H9 (cell line): Measurements from ENCODE around the gene WFIKKN2. TPM values are rescaled to one million over a fixed set of nuclear protein-coding genes. Genes with fewer than 3 reads are reported as not detected.

Experiments used
- DNase-seq: peaks from one replicate; pipeline ENCODE4 v3.0.0-alpha.2; 2017
- H2AFZ ChIP-seq: one replicate; pipeline ENCODE4 v1.6.1; 2013; ENCODE audit warnings: mild to moderate bottlenecking, low read length, control low read depth, moderate library complexity
- H2AK5ac ChIP-seq: 2 replicates; pipeline ENCODE4 v1.6.1; 2013; ENCODE audit warnings: low read length, control low read depth, mixed read lengths; ENCODE audit not compliant: insufficient read length
- H2BK120ac ChIP-seq: one replicate; pipeline ENCODE4 v1.6.1; 2013; ENCODE audit warnings: low read depth, mild to moderate bottlenecking, low read length, control low read depth, inconsistent platforms; ENCODE audit not compliant: poor library complexity, severe bottlenecking
- H2BK12ac ChIP-seq: 2 replicates; pipeline ENCODE4 v1.6.1; 2013; ENCODE audit warnings: low read length, control low read depth, mixed read lengths, low read depth; ENCODE audit not compliant: insufficient read length
- H2BK15ac ChIP-seq: 2 replicates; pipeline ENCODE4 v1.6.1; 2013; ENCODE audit warnings: low read depth, low read length, control low read depth
- H2BK20ac ChIP-seq: one replicate; pipeline ENCODE4 v1.6.1; 2013; ENCODE audit warnings: low read depth, mild to moderate bottlenecking, low read length, control low read depth, inconsistent platforms; ENCODE audit not compliant: poor library complexity, severe bottlenecking
- H2BK5ac ChIP-seq: 2 replicates; pipeline ENCODE4 v1.6.1; 2013; ENCODE audit warnings: low read length, control low read depth, mixed read lengths; ENCODE audit not compliant: insufficient read length
- H3K14ac ChIP-seq: 2 replicates; pipeline ENCODE4 v1.6.1; 2013; ENCODE audit warnings: low read length, control low read depth; ENCODE audit not compliant: insufficient read depth
- H3K18ac ChIP-seq: 2 replicates; pipeline ENCODE4 v1.6.1; 2013; ENCODE audit warnings: low read depth, mild to moderate bottlenecking, mixed read lengths, low read length, control low read depth; ENCODE audit not compliant: insufficient read length
- H3K23ac ChIP-seq: 2 replicates; pipeline ENCODE4 v1.6.1; 2013; ENCODE audit warnings: low read length, control low read depth, mixed read lengths, low read depth; ENCODE audit not compliant: insufficient read length
- H3K23me2 ChIP-seq: 2 replicates; pipeline ENCODE4 v1.6.1; 2013; ENCODE audit warnings: low read depth, mild to moderate bottlenecking, mixed read lengths, low read length, control low read depth; ENCODE audit not compliant: insufficient read length, poor library complexity, severe bottlenecking
- H3K27ac ChIP-seq: 2 replicates; pipeline ENCODE4 v1.5.1; 2013; ENCODE audit warnings: low read length, control low read depth, mixed read lengths, low read depth; ENCODE audit not compliant: insufficient read length
- H3K27me3 ChIP-seq: 2 replicates; pipeline ENCODE4 v1.6.1; 2013; ENCODE audit warnings: low read length, control low read depth, inconsistent platforms; ENCODE audit not compliant: insufficient read depth
- H3K4ac ChIP-seq: 2 replicates; pipeline ENCODE4 v1.6.1; 2013; ENCODE audit warnings: low read depth, mild to moderate bottlenecking, control low read depth, inconsistent platforms, low read length, moderate library complexity
- H3K4me1 ChIP-seq: 2 replicates; pipeline ENCODE4 v1.6.1; 2013; ENCODE audit warnings: low read length, control low read depth, inconsistent platforms; ENCODE audit not compliant: insufficient read depth
- H3K4me2 ChIP-seq: 2 replicates; pipeline ENCODE4 v1.6.1; 2013; ENCODE audit warnings: low read length, control low read depth, mixed read lengths; ENCODE audit not compliant: insufficient read length, insufficient read depth
- H3K56ac ChIP-seq: 2 replicates; pipeline ENCODE4 v1.6.1; 2013; ENCODE audit warnings: low read depth, mild to moderate bottlenecking, mixed read lengths, low read length, control low read depth; ENCODE audit not compliant: insufficient read length
- H3K79me1 ChIP-seq: 2 replicates; pipeline ENCODE4 v1.6.1; 2013; ENCODE audit warnings: low read depth, mild to moderate bottlenecking, moderate library complexity, low read length, control low read depth, inconsistent platforms; ENCODE audit not compliant: insufficient read depth, poor library complexity, severe bottlenecking
- H3K79me2 ChIP-seq: 2 replicates; pipeline ENCODE4 v1.6.1; 2013; ENCODE audit warnings: low read length, control low read depth, inconsistent platforms; ENCODE audit not compliant: insufficient read depth
- H3K9ac ChIP-seq: 2 replicates; pipeline ENCODE4 v1.6.1; 2013; ENCODE audit warnings: low read length, control low read depth, mixed read lengths; ENCODE audit not compliant: insufficient read length; ENCODE audit errors: extremely low read depth
- H3K9me3 ChIP-seq: one replicate; pipeline ENCODE4 v1.6.1; 2013; ENCODE audit warnings: low read depth, low read length, inconsistent platforms; ENCODE audit not compliant: control insufficient read depth
- H3T11ph ChIP-seq: one replicate; pipeline ENCODE4 v1.6.1; 2013; ENCODE audit warnings: mild to moderate bottlenecking, low read length, control low read depth, inconsistent platforms
- H4K20me1 ChIP-seq: one replicate; pipeline ENCODE4 v1.6.1; 2013; ENCODE audit not compliant: control insufficient read depth, insufficient read length, insufficient read depth
- H4K5ac ChIP-seq: 2 replicates; pipeline ENCODE4 v1.6.1; 2013; ENCODE audit warnings: low read depth, mild to moderate bottlenecking, mixed read lengths, low read length, control low read depth; ENCODE audit not compliant: insufficient read length
- H4K8ac ChIP-seq: replicated peaks from 2 replicates; pipeline ENCODE4 v1.6.1; 2013; ENCODE audit warnings: low read length, control low read depth, mixed read lengths, low read depth; ENCODE audit not compliant: insufficient read length
- H4K91ac ChIP-seq: 2 replicates; pipeline ENCODE4 v1.6.1; 2013; ENCODE audit warnings: low read depth, mild to moderate bottlenecking, moderate library complexity, mixed read lengths, low read length, control low read depth; ENCODE audit not compliant: insufficient read length
- H3K27ac Mint-ChIP-seq, 3 experiments: 2 replicates in 2 of 3; 3 replicates in 1 of 3; pipeline ENCODE4 v1.8.0; 2020 to 2021; ENCODE audit warnings: mixed read lengths in 3 of 3, mild to moderate bottlenecking in 1 of 3, moderate library complexity in 1 of 3
- H3K27me3 Mint-ChIP-seq: 2 replicates; pipeline ENCODE4 v1.8.0; 2021; ENCODE audit warnings: low read depth, mild to moderate bottlenecking, moderate library complexity, mixed read lengths
- H3K36me3 Mint-ChIP-seq, 3 experiments: 2 replicates in 2 of 3; 3 replicates in 1 of 3; pipeline ENCODE4 v1.8.0; 2020 to 2021; ENCODE audit warnings: low read depth in 3 of 3, mixed read lengths in 3 of 3; ENCODE audit not compliant: insufficient read depth in 1 of 3
- H3K4me1 Mint-ChIP-seq, 2 experiments: 2 replicates each; pipeline ENCODE4 v1.8.0; 2020; ENCODE audit warnings: mixed read lengths in 2 of 2
- H3K4me3 Mint-ChIP-seq, 2 experiments: 2 replicates in 1 of 2; 3 replicates in 1 of 2; pipeline ENCODE4 v1.8.0; 2020 to 2021; ENCODE audit warnings: mild to moderate bottlenecking in 2 of 2, mixed read lengths in 2 of 2, moderate library complexity in 1 of 2
- H3K9me3 Mint-ChIP-seq, 2 experiments: 2 replicates in 1 of 2; 3 replicates in 1 of 2; pipeline ENCODE4 v1.8.0; 2020; ENCODE audit warnings: mild to moderate bottlenecking in 2 of 2, mixed read lengths in 2 of 2, moderate library complexity in 1 of 2
- whole genome bisulfite sequencing: extraction: QIAGEN DNeasy Blood & Tissue Kit; methylation state at CpG from one replicate; pipeline ENCODE4 v1.1.7; 2013; ENCODE audit warnings: missing lambda C conversion rate, low lambda C conversion rate, mixed read lengths; ENCODE audit not compliant: insufficient read length; ENCODE audit errors: extremely low coverage; 5-methylcytosine and 5-hydroxymethylcytosine counted together
- total RNA-seq: library from RNA; stranded (reverse); gene quantifications from 2 replicates; pipeline ENCODE4 v1.2.1, GENCODE V29; 2021
- TF ChIP-seq, protein P1 (sequence below): fragments of 200-600 bp; sonication (generic); conservative IDR thresholded peaks from 3 replicates; pipeline ENCODE4 v1.8.0; 2021; ENCODE audit warnings: antibody characterized with exemption, mild to moderate bottlenecking

The WFIKKN2 gene
- total RNA-seq, 1 experiment from 2014 or later: 1.1 TPM

DNA sequence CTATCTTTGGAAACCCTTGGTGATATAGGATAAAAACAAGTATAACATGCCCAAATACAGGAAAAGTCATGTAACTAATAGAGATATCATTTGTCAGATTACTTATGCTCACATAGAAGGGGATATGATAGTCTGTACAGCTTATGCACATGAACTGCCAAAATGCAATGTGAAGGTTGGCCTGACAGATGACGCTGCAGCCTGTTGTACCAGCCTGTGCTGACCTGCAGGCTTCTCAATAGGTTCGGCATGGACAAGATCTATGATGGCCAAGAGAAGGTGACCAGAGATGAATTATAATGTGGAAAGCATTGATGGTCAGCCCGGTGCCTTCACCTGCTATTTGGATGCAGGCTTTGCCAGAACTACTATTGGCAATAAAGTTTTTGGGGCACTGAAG is 12.7 kb downstream of the WFIKKN2 start:
- H2BK120ac ChIP-seq: no peak overlapping the region

More for the DNA sequence above, 12.7 kb downstream of the WFIKKN2 start:
- Histone ChIP-seq H3K27me3 (no peaks in the 10 kb centered on the region), H3K56ac (no peak overlapping the region), H3K23me2 (no peaks in the 10 kb centered on the region), H3K23ac (no peak overlapping the region), H4K5ac (no peak overlapping the region), H2BK15ac (no peak overlapping the region), H3K18ac (no peak overlapping the region), H4K91ac (no peak overlapping the region), H3T11ph (no peak overlapping the region), H3K4ac (no peak overlapping the region), H3K9me3 (no peaks in the 10 kb centered on the region), H2BK5ac (no peak overlapping the region), H2AK5ac (no peak overlapping the region), H3K4me2 (no peak overlapping the region), H3K27ac (no peak overlapping the region), H4K20me1 (no peaks in the 10 kb centered on the region), H2BK20ac (no peak overlapping the region), H4K8ac (no peak overlapping the region), H3K9ac (no peak overlapping the region), H2AFZ (no peak overlapping the region), H3K79me1 (no peaks in the 10 kb centered on the region), H3K79me2 (no peaks in the 10 kb centered on the region), H3K14ac (no peak overlapping the region), H3K4me1 (no peaks in the 10 kb centered on the region), H2BK12ac (no peak overlapping the region)
- Mint-ChIP-seq H3K36me3 (no peaks in the 10 kb centered on the region), H3K27ac (no peak overlapping the region), H3K4me3 (no peak overlapping the region), H3K9me3 (no peaks in the 10 kb centered on the region), H3K4me1 (peaks cover 7 to 16% of the 10 kb centered on the region in 2 experiments), H3K27me3 (no peaks in the 10 kb centered on the region; the same call in 1 of the 2 replicates)
- no CpG with 5 or more reads among the region's 3 CpGs for WGBS
- TF ChIP-seq, protein P1, sequence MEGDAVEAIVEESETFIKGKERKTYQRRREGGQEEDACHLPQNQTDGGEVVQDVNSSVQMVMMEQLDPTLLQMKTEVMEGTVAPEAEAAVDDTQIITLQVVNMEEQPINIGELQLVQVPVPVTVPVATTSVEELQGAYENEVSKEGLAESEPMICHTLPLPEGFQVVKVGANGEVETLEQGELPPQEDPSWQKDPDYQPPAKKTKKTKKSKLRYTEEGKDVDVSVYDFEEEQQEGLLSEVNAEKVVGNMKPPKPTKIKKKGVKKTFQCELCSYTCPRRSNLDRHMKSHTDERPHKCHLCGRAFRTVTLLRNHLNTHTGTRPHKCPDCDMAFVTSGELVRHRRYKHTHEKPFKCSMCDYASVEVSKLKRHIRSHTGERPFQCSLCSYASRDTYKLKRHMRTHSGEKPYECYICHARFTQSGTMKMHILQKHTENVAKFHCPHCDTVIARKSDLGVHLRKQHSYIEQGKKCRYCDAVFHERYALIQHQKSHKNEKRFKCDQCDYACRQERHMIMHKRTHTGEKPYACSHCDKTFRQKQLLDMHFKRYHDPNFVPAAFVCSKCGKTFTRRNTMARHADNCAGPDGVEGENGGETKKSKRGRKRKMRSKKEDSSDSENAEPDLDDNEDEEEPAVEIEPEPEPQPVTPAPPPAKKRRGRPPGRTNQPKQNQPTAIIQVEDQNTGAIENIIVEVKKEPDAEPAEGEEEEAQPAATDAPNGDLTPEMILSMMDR: no peak
- peak; percentile 15 for DNase-seq
